Right kidney (tissue), 9 donors: Measurements from ENCODE around the gene FIZ1.
A peak's percentile ranks its signal among the peaks of the same experiment; 100 is the strongest.

ENCODE experiments used
- DNase-seq: peaks from one replicate; pipeline ENCODE4 v3.0.0-alpha.2; 2016
- long read RNA-seq, 8 donors: transcript quantifications; one replicate each; lab custom pipeline, GENCODE V29; 2026

Gene FIZ1
- long read RNA-seq, donor 1, full-length matches to known transcripts = 6 of 6 reads
- long read RNA-seq, donor 1, partial matches to known transcripts = 0 of 6 reads
- long read RNA-seq, donor 1, other reads (novel, unspliced or antisense) = 0 of 6 reads
- long read RNA-seq, donor 2, full-length matches to known transcripts = 5 of 17 reads
- long read RNA-seq, donor 2, partial matches to known transcripts = 12 of 17 reads
- long read RNA-seq, donor 2, other reads (novel, unspliced or antisense) = 0 of 17 reads
- long read RNA-seq, donor 3, full-length matches to known transcripts = 4 of 4 reads
- long read RNA-seq, donor 3, partial matches to known transcripts = 0 of 4 reads
- long read RNA-seq, donor 3, other reads (novel, unspliced or antisense) = 0 of 4 reads
- long read RNA-seq, donor 4, full-length matches to known transcripts = 7 of 24 reads
- long read RNA-seq, donor 4, partial matches to known transcripts = 17 of 24 reads
- long read RNA-seq, donor 4, other reads (novel, unspliced or antisense) = 0 of 24 reads
- long read RNA-seq, donor 5, full-length matches to known transcripts = 7 of 27 reads
- long read RNA-seq, donor 5, partial matches to known transcripts = 20 of 27 reads
- long read RNA-seq, donor 5, other reads (novel, unspliced or antisense) = 0 of 27 reads
- long read RNA-seq, donor 6, full-length matches to known transcripts = 5 of 31 reads
- long read RNA-seq, donor 6, partial matches to known transcripts = 26 of 31 reads
- long read RNA-seq, donor 6, other reads (novel, unspliced or antisense) = 0 of 31 reads
- long read RNA-seq, donor 7, full-length matches to known transcripts = 12 of 27 reads
- long read RNA-seq, donor 7, partial matches to known transcripts = 15 of 27 reads
- long read RNA-seq, donor 7, other reads (novel, unspliced or antisense) = 0 of 27 reads
- long read RNA-seq, donor 8, full-length matches to known transcripts = 6 of 34 reads
- long read RNA-seq, donor 8, partial matches to known transcripts = 15 of 34 reads
- long read RNA-seq, donor 8, other reads (novel, unspliced or antisense) = 13 of 34 reads

GRCh38 chr19:55599468-55599841 is at the start of gene FIZ1:
Gene FIZ1 (minus strand): TSS chr19:55599517. CDS start chr19:55597865, 1,652 bp downstream.
- DNase-seq = no peak

GRCh38 chr19:55648585-55649267 is 49.4 kb upstream of the FIZ1 start:
- peak; percentile 66 for DNase-seq

- peak; percentile 93 for DNase-seq
Observed at GRCh38 chr19:55647732-55648584, 48.6 kb upstream of the FIZ1 start, which contains the start of gene CCDC106. Gene CCDC106 (plus strand): TSS chr19:55648212. CDS start chr19:55649047, 835 bp downstream.

GRCh38 chr19:55646889-55647731 is 47.8 kb upstream of the FIZ1 start:
- DNase-seq = no peak

GRCh38 chr19:55645512-55645881 is 46.2 kb upstream of the FIZ1 start:
- no peak for DNase-seq

GRCh38 chr19:55644842-55645511 is 45.7 kb upstream of the FIZ1 start:
- no peak for DNase-seq

GRCh38 chr19:55644191-55644833 is 45.0 kb upstream of the FIZ1 start:
- DNase-seq = no peak

- no peak for DNase-seq
Observed at GRCh38 chr19:55643887-55644176, 44.5 kb upstream of the FIZ1 start.

GRCh38 chr19:55643003-55643886 is 43.9 kb upstream of the FIZ1 start, which contains the start of gene ZNF581:
Gene ZNF581 (plus strand): TSS chr19:55643649. CDS start chr19:55644572, 923 bp downstream.
- DNase-seq = peak; percentile 87

- peak; percentile 68 for DNase-seq
Observed at GRCh38 chr19:55642153-55643002, 43.1 kb upstream of the FIZ1 start.

- peak; percentile 60 for DNase-seq
Observed at GRCh38 chr19:55641426-55642152, 42.3 kb upstream of the FIZ1 start.

- DNase-seq = no peak
Observed at GRCh38 chr19:55640577-55641425, 41.5 kb upstream of the FIZ1 start, which contains the start of gene ZNF580. Gene ZNF580 (plus strand): TSS chr19:55641002. CDS start chr19:55642509, 1,507 bp downstream.

GRCh38 chr19:55640043-55640576 is 40.8 kb upstream of the FIZ1 start:
- DNase-seq = peak; percentile 85

- no peak for DNase-seq
Observed at GRCh38 chr19:55638864-55639359, 39.6 kb upstream of the FIZ1 start.

- no peak for DNase-seq
Observed at GRCh38 chr19:55637534-55637933, 38.2 kb upstream of the FIZ1 start.
